HG03342 (cell line): ENCODE measurements around the gene TRAF7.

Experiments
- ATAC-seq: cut with Tn5 transposase; IDR thresholded peaks from one replicate; pipeline ENCODE4 v1.9.1; 2021; ENCODE audit warnings: mild to moderate bottlenecking, moderate library complexity; ENCODE audit not compliant: unreplicated experiment

TRAF7 gene

DNA sequence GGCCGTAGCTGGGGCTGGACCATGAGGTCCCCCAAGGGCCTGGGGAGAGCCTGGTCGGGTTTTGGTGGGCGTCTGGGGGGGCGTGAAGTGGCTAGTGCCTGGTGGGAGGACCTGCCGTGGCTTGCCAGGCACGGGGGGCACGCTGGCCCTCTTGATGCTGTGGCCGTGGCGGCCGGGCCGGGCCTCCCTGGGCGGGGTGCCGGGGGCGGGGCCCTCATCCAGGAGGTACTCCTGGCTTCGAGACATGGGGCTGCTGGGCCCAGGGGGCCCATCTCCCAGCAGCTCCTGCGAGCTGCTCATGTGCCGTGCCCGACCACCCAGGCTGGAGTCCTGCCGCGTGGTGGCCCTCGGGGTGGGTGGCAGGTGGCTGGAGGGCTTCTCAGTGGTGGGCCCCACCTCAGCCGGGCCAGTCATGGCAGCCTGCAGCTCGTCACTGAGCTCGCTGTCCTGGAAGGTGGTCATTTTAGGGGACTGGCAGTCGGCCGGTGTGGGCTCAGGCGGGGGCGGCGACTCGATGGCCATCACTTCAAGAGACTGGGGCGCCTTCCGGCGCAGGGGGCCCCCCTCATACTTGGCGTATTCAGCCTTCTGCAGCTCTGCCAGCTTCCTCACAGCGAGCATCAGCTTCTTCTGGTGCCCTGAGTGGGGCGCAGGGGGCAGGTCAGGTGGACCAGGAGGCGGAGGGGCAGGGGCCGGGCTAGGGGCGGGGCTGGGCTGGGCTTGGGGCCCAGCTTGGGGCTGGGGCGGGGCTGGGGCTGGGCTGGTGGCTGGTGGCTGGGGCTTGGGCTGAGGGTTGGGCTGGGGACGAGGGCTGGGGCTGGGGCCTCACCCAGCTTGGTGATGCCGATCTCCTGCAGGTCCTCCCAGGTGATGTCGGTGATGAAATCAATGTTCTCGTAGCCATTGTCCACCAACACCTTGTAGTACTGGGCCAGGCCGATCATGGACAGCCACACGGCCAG, 25.7 kb downstream of the TRAF7 start:
- no peak for ATAC-seq

DNA sequence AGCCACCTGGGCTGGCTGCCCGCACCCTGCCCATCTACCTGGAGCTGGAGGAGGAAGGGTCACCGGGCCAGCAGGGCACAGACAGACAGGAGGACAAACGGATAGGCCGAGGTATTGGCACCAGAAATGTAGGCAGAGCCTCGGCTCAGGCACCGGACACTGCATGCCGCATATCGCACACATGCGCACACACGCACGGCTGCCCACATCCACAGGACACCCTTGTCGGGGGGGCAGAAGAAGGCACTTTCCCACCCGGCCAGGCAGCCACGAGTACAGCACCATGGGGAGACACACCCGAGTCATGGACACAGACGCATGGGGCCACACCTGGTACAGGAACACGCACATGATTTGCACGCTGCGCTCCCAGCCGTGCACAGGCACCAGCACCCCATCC, 26.4 kb downstream of the TRAF7 start:
- ATAC-seq: no peak

DNA sequence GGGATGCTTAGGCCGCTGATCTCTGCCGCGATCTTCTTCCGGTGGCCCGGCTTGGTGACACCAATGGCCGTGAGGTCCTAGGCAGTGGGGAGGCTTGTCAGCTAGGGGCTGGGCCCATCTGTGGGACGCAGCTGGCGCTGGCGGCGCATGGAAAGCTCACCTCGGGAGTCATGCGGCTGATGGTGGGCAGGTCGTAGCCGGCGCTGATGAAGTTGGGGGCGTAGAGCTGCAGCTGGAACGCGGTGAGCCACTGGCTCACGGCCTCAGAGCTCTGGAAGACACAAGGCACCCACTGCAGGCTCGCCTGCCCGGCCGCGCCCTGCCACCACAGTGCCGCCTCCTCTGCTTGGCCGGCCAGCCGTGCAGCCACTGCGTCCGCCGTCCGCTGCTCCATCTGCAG, 28.1 kb downstream of the TRAF7 start:
- ATAC-seq: no peak

- no peak for ATAC-seq
Measured at GRCh38 chr16:2184346-2184745, 28.8 kb downstream of the TRAF7 start.

DNA sequence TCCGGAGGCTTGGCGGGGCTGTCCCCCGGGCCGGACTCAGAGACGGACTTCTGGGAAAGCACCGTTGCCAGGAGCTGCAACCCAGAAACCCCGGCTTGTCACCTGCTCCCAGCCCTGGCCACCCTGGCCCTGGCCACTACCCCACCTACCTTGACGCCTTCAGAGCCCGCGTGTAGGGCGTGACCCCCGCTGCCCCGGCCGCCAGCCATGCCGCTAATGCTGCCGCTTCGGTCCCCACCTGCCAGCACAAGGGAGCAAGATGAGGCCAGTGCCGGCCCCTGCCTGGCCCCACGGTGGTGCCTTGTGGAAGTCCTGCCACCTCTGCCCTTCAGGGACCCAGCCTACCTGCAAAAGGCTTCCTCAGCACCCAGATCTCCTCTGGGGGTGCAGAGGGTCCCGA, 29.4 kb downstream of the TRAF7 start:
- no peak for ATAC-seq

GRCh38 chr16:2186064-2186463, 30.5 kb downstream of the TRAF7 start:
- ATAC-seq: no peak

- ATAC-seq: no peak
Measured at GRCh38 chr16:2186505-2186904, 30.9 kb downstream of the TRAF7 start.

GRCh38 chr16:2187212-2187611, 31.6 kb downstream of the TRAF7 start:
- no peak for ATAC-seq

GRCh38 chr16:2188395-2188794, 32.8 kb downstream of the TRAF7 start:
- ATAC-seq: no peak

DNA sequence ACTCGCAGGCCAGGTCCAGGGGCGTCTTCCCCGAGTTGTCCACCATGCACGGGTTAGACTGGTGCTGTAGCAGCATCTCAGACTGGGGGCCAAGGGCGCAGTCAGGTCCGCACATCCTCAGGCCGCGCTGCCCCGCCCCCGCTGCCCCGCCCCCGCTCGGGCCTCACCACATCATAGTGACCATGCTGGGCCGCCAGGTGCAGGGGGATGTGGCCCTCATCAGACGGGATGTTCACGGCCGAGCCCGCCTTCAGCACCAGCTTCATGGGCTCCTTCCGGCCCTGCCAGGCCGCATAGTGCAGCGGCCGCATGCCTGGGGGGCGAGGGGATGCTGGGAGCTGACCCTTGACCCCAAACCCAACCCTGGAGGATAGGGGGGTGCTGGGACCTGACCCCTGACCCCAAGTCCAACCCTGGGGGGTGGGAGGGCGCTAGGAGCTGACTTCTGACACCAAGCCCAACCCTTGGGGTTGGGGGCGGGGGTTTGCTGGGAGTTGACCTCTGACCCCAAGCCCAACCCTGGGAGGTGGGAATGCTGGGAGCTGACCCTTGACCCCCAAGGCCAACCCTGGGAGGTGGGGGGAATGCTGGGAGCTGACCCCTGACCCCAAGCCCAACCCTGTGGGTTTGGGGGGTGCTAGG, 33.8 kb downstream of the TRAF7 start:
- no peak for ATAC-seq

DNA sequence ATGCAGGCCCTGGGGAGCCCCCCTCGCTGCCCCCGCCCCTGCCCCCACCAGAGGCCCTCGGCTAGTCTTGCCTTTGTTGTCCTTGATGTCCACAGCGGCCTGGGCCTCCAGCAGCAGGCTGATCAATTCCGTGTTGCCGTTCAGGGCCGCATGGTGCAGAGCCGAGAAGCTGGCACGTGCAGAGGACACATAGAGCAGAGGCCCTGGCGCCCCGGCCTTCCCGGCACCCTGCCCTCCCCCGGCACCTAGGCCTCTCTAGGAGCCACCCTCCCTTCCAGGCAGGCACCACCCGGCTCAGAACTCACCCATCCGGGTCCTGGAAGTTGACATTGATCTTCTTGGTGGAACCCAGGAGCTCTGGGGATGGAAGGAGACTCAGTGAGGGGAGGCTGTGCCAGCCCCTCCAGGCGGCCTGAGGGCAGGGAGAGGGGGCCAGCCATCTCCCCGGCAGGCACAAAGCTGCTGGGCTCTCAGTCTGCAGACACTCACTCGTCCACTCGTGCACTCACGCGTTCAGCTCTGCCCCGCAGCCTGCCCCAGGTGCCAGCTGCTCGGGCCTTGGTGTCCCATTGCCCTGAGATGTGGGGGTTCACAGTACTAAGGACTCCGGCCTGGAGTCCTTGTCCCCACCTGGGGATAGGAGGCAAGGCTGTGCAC, 34.5 kb downstream of the TRAF7 start:
- no peak for ATAC-seq

DNA sequence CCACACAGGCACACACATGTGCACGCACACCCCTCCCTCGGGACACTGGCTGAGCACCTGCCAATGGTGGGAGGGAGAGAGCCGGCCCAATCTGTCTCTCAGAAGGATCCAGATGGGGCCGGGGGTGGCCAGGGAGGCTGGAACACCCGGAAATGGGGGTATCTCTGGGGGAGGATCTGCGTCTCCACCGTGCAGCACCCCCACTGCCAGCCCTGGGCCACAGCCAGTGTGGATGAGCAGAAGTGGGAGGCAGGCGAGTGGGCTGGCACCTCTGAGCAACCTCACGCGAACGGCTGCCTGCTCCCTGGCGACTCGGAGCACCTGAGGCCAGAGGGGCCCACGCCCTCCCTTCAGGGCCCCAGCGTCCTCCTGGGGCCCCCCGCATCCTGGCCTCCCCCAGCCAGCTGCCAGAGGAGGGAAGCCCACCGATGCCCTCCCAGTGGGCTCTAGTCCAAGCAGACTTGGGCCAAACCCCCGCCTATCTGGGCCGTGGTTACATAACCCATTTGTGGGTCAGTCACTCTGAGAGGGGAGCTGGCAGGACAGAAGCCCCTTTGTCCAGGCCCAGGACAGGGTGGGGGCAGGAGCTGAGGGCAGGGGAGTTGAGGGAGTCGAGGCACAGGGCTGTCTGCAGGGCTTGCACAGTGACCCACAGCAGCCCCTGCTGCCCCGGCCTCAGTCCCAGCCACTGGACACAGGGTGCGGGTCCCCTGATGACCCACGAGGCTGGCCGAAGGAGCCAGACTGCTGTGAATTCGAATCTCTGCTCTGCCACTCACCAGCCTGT, 35.3 kb downstream of the TRAF7 start:
- ATAC-seq: no peak

DNA sequence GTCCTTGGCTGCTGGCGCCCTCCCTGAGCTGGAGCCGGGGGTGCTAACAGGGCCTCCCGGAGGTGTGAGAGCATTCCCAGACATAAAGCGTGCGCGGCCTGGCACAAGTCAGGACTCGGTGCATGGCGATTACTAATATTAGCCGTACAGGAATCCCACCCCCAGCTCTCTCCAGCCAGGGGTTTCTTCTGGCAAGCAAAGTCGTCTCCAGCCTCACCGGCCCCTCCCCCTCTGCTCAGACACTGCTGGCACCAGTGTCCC, 35.8 kb downstream of the TRAF7 start:
- ATAC-seq: no peak

DNA sequence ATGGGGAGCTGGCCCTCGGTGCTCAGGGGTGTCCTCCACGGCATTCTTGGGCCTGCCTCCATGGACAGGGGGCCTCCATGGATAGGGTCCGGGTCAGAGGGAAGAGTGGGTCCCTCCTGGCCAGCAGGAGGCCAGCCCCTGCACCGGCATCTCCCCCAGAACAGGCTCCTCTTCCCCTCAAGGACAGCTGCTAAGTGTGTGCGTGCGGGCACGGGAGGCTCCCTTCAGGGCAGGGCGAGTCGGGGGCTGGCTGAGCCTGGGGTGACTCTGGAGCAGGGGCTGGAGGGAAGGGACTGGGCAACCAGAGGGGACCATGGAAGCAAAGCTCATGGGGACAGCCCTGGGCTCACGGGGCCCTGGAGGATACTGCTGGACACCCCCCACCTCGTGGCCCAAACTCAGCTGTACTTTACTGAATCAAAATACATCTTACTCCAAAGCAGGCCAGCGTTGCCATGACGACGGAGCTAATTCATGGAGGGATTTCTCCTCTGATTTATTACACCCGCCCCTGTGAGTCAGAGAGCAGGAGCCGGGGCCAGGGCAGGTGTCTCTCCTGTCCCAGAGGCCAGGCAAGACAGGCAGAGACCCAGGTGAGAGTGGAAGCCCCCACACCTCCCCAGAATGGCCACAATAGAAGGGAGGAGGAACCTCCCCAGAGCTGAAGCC, 38.7 kb downstream of the TRAF7 start:
- ATAC-seq: no peak

GRCh38 chr16:2194852-2195321, 39.3 kb downstream of the TRAF7 start:
- ATAC-seq: no peak

DNA sequence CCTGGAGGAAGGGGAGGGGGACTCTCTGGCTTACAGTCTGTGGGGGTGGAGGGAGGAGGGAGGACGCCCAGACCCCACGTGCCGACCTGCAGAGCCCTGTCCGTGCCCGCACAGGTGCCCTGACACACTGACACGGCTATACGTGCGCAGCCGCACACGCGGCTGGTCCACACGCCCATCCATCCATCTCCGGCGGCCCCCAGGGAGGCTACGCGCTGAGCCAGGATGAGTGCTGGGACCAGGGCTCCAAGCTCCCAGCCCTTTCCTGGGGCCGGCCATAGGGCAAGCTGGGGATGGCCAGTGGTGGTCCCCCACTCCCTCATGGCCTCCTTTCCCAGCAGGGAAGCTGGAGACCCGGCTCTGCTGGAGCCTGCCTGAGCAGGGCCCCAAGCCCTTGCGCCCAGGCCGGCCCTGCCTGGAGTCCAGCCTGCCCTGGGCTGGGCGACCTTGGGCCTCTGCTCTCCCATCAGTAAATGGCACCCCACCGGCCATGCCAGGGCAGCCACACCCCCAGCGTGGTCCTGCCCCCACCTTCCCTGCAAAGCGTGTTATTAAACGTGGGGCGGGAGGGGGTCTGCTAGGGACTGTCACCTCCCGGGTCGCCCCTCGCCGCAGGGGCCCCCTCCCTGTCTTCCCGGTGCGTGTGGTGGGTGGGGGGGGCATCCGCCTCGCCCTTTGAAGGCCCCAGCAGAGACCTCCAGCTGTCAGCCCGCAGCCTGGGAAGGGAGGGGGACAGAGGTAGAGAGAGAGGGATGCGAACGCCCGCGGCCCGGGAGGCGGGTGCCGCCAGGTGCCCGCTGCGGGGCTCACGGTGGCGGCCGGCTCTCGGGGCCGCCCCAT, 40.0 kb downstream of the TRAF7 start:
- ATAC-seq: no peak

GRCh38 chr16:2196162-2196980, 40.8 kb downstream of the TRAF7 start, which contains the start of gene CASKIN1:
TSS of gene CASKIN1 (minus strand) at chr16:2196605. CDS start at chr16:2196432, 173 bp downstream.
- ATAC-seq: no peak

DNA sequence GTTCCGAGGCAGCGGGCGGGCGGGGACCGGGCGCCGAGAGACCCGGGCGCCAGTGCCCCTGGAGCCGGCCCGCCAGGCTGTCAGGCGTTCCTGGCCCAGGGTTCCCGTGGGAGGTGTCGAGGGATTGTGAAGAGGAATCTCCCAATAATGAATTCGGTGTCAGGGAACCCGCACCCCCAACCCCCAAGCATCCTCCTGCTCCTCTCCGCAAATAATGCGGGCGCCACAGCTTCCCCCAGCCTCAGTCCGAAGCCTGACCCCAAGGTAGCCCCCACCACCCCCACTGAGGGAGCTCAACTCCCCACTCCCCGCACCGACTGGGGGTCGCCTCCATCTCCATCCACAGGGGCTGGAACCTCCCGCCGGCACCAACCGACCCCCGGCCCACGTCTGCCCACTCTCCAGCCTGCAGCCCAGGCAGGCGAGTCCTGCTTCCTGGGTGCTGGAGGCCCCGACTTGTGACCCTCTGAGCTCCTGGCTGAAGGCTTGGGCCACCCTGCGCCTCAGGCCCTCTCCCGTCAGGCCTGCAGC, 41.5 kb downstream of the TRAF7 start:
- no peak for ATAC-seq
